Measurements from ENCODE around the gene BCORL1. TPM values are rescaled to one million over a fixed set of nuclear protein-coding genes. Genes with fewer than 3 reads are reported as not detected.

Gene BCORL1
- total and polyA plus RNA-seq, 2 of the 8 experiments (the other 6 are each of a cell fraction or from before 2014, with no cell fraction given) = 1.4 to 6.2 TPM

GRCh38 chrX:130028196-130028595 is 45.8 kb downstream of the BCORL1 start:
- 72% methylated on average over 5 of the region's 5 CpGs; no CpG with 5 or more reads in 1 of the 2 experiments for WGBS, 2 experiments (ENCODE audit: extremely low coverage in 1 of 2, insufficient coverage in 1 of 2, insufficient read length in 1 of 2, insufficient replicate concordance in 2 of 2, low coverage in 1 of 2, low lambda C conversion rate in 2 of 2, missing lambda C conversion rate in 1 of 2)
- Histone ChIP-seq H4K20me1 (replicated peaks in 1 of 2; ENCODE audit: control insufficient read depth in 1 of 2, insufficient read depth in 2 of 2, low read length in 2 of 2) (peaks cover 0 to 2% of the 10 kb centered on the region in 2 experiments), H3K23ac (ENCODE audit: insufficient read length) (no peak overlapping the region), H3K79me2 (ENCODE audit: control insufficient read depth in 1 of 2, insufficient read depth in 2 of 2, low read length in 2 of 2) (no peaks in the 10 kb centered on the region), H3K18ac (ENCODE audit: extremely low read depth, low read length) (no peak overlapping the region), H3K27ac (ENCODE audit: low read depth, low read length) (no peak overlapping the region), H4K5ac (ENCODE audit: insufficient read length, low read depth, low read length) (no peak overlapping the region), H3K4me1 (replicated peaks in 1 of 4; ENCODE audit: control insufficient read depth in 3 of 4, insufficient read depth in 4 of 4, low read length in 3 of 4) (peaks cover 0 to 8% (median 3%) of the 10 kb centered on the region in 4 experiments; a peak in 4 of 7 replicates), H3K23me2 (ENCODE audit: low read depth, low read length) (no peaks in the 10 kb centered on the region), H2BK15ac (ENCODE audit: low read length) (no peak overlapping the region), H3K27me3 (replicated peaks in 1 of 4; ENCODE audit: control insufficient read depth in 3 of 4, extremely low read depth in 1 of 4, insufficient read depth in 3 of 4, low read length in 3 of 4) (no peaks in the 10 kb centered on the region), H2AK5ac (ENCODE audit: low read depth, low read length) (no peak overlapping the region), H2BK12ac (ENCODE audit: low read depth, low read length) (no peak overlapping the region), H4K91ac (replicated peaks; ENCODE audit: insufficient read length, low read length) (no peak overlapping the region), H4K8ac (ENCODE audit: extremely low read depth, insufficient read depth, low read length) (no peak overlapping the region), H3K4ac (replicated peaks; ENCODE audit: insufficient read length, low read depth, low read length) (no peak overlapping the region), H3K9ac (replicated peaks in 1 of 4; ENCODE audit: extremely low read depth in 1 of 4, low read depth in 3 of 4, low read length in 3 of 4) (no peak overlapping the region), H3K4me3 (ENCODE audit: extremely low read depth in 1 of 4, insufficient read depth in 2 of 4, low read depth in 3 of 4, low read length in 4 of 4) (no peak overlapping the region), H2AFZ (ENCODE audit: low read length) (no peak overlapping the region), H3K56ac (replicated peaks; ENCODE audit: insufficient read length, low read depth, low read length) (no peak overlapping the region), H2BK20ac (ENCODE audit: low read length) (no peak overlapping the region), H2BK5ac (ENCODE audit: low read depth, low read length) (no peak overlapping the region), H3K36me3 (ENCODE audit: control insufficient read depth in 2 of 4, insufficient read depth in 4 of 4, low read length in 3 of 4) (peaks cover 0 to 7% (median 2%) of the 10 kb centered on the region in 4 experiments; a peak in 3 of 8 replicates), H2BK120ac (replicated peaks; ENCODE audit: low read depth, low read length) (no peak overlapping the region), H3K9me3 (ENCODE audit: insufficient read depth in 2 of 2, low read depth in 1 of 2, low read length in 1 of 2) (no peaks in the 10 kb centered on the region), H3K79me1 (ENCODE audit: low read depth, low read length) (no peaks in the 10 kb centered on the region), H3K14ac (ENCODE audit: insufficient read length) (no peak overlapping the region), H3K4me2 (ENCODE audit: insufficient read depth in 1 of 2, low read depth in 2 of 2, low read length in 2 of 2) (no peak overlapping the region)
- ChIA-PET POLR2A (ENCODE audit: partially characterized antibody) (interaction anchor here (0.6 to 0.7 kb wide), 2 partner anchors 20 to 97 kb away, joined by 3 to 4 read pairs; no protein-coding TSS in a partner anchor), CTCF (ENCODE audit: partially characterized antibody) (interaction anchor here (0.6 to 6.6 kb wide), 25 partner anchors 8 to 858 kb away, joined by 3 to 77 read pairs (median 4); partner anchors contain the start of gene UTP14A)
- TF ChIP-seq KDM4A (IDR thresholded peaks at IDR 0.05; ENCODE audit: low read depth, low read length, severe bottlenecking) = no peak
- TF ChIP-seq CTCF (IDR thresholded peaks at IDR 0.05; ENCODE audit: control extremely low read depth in 1 of 3, insufficient read depth in 1 of 3, low read depth in 1 of 3, low read length in 3 of 3) = peak; percentile 45 to 62 (median 48)
- TF ChIP-seq RAD21 (IDR thresholded peaks at IDR 0.05 in 1 of 2, conservative IDR thresholded peaks at IDR 0.05 in 1 of 2; ENCODE audit: low read depth in 2 of 2, low read length in 2 of 2) = peak; percentile 11 to 31; a peak in 3 of 4 replicates
- DNase-seq (ENCODE audit: low read depth in 1 of 2, low spot score in 2 of 2) = peak in 1 of 2 experiments; percentile 65
- no peak for FAIRE-seq
